Thoracic aorta (tissue), 2 donors: Measurements from ENCODE around the gene TMEM80. TPM values are rescaled to one million over a fixed set of nuclear protein-coding genes. Genes with fewer than 3 reads are reported as not detected.

Experiments used
- ATAC-seq: fragments of 150-250 bp; one replicate; pipeline ENCODE4 v1.8.0; 2017; ENCODE audit warnings: low read depth; ENCODE audit not compliant: insufficient number of reproducible peaks, low FRiP score
- DNase-seq: peaks from one replicate; pipeline ENCODE4 v3.0.0-alpha.2; 2020; ENCODE audit warnings: low spot score
- H3K27ac ChIP-seq, 2 donors: fragments of 200-600 bp; sonication (generic); 1 replicate in 1 of 2; 2 replicates in 1 of 2; pipeline ENCODE4 v1.5.1; 2016; ENCODE audit warnings: mild to moderate bottlenecking in 2 of 2, moderate library complexity in 2 of 2
- H3K27me3 ChIP-seq: fragments of 200-600 bp; sonication (generic); replicated peaks from 2 replicates; pipeline ENCODE4 v1.6.0; 2016; ENCODE audit warnings: mild to moderate bottlenecking; ENCODE audit not compliant: insufficient read depth
- H3K36me3 ChIP-seq: fragments of 200-600 bp; sonication (generic); one replicate; pipeline ENCODE4 v1.5.1; 2016
- H3K4me1 ChIP-seq, 2 donors: fragments of 200-600 bp; sonication (generic); 1 replicate in 1 of 2; 2 replicates in 1 of 2; pipeline versions ENCODE4 v1.5.1 to v1.6.0; 2016; ENCODE audit warnings: low read depth in 2 of 2, mild to moderate bottlenecking in 1 of 2; ENCODE audit not compliant: control insufficient read depth in 1 of 2
- H3K4me3 ChIP-seq: fragments of 200-600 bp; sonication (generic); 2 replicates; pipeline ENCODE4 v1.5.1; 2016; ENCODE audit warnings: mild to moderate bottlenecking
- H3K9me3 ChIP-seq: fragments of 200-600 bp; sonication (generic); 2 replicates; pipeline ENCODE4 v1.5.1; 2016
- CTCF ChIP-seq: fragments of 200-600 bp; sonication (generic); IDR thresholded peaks from one replicate; pipeline ENCODE4 v1.5.1; 2019; ENCODE audit warnings: antibody characterized with exemption
- total RNA-seq, 2 donors: library from RNA; depleted of rRNA; stranded (reverse); fragments of >200 nt; gene quantifications; one replicate each; pipeline versions ENCODE4 v1.1.0 to v1.2.3, GENCODE V29; 2016

TMEM80 gene
- total RNA-seq, 2 donors from 2014 or later: 22.4 to 22.5 TPM

GRCh38 chr11:697811-698311 lies 2.2 kb downstream of the TMEM80 start:
- DNase-seq (no peak), ATAC-seq (no peak)
- no peak for TF ChIP-seq CTCF
- no peaks in the 10 kb centered on the region for H3K27me3 ChIP-seq
- H3K9me3 ChIP-seq: no peaks in the 10 kb centered on the region
- H3K4me1 ChIP-seq: peaks cover 28 to 48% of the 10 kb centered on the region in 2 donors
- peaks cover 8% of the 10 kb centered on the region for H3K36me3 ChIP-seq
- H3K4me3 ChIP-seq: peak overlapping the region; percentile 97
- peak overlapping the region; percentile 70 to 99 for H3K27ac ChIP-seq

DNA sequence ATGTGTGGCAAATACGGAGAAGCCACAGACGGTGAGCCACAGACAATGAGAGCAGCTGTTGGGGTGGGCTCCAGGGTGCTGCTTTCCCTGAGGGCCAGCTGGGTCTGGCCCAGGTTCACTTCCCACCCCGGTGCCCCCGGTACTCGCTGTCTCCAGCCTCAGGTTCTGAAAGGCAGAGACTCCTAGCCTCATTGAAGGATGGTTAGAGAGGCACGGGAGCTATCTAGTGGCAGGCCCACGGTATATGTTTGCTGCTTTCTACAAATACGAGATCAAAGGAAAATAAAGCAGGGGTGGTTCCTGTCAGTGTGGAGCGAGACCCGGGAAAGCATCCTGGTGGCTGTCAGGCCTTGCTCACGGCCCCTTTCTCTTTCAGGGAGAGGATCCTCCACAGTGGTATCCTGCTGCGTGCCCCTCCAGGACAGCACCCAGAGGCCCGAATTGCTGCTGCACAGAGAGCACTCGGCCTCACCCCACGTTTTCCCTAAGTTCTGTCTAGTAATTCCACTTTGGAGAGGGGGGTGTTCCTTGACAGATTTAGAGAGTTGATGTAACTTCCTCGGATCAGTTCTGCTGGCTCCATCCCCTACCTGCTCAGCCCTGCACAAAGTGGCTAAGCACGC lies 3.0 kb downstream of the TMEM80 start:
- peak overlapping the region in 1 of 2 donors; percentile 99 for H3K27ac ChIP-seq
- H3K9me3 ChIP-seq: no peaks in the 10 kb centered on the region
- ATAC-seq: no peak
- no peak for DNase-seq
- no peak overlapping the region for H3K4me3 ChIP-seq
- TF ChIP-seq CTCF: no peak
- H3K27me3 ChIP-seq: no peaks in the 10 kb centered on the region
- H3K36me3 ChIP-seq: peaks cover 8% of the 10 kb centered on the region
- peaks cover 31 to 48% of the 10 kb centered on the region in 2 donors for H3K4me1 ChIP-seq

DNA sequence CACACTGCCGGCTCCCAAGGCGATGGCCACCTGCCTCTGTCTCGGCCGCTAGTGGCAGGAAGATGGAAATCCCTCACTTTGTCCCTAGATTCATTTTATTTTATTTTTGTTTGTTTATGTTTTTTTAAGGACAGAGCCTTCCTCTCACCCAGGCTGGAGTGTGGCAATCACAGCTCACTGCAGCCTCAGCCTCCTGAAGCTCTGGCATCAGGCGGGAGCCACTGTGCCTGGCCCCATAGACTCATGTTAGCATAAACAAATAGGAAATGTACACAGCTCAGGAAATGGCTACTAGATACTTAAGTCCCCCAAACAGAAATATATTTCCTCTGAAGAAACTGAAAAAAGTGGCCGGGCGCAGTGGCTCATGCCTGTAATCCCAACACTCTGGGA lies 3.5 kb downstream of the TMEM80 start:
- ATAC-seq (no peak), DNase-seq (no peak)
- no peaks in the 10 kb centered on the region for H3K27me3 ChIP-seq
- H3K4me1 ChIP-seq: peaks cover 28 to 45% of the 10 kb centered on the region in 2 donors
- TF ChIP-seq CTCF: no peak
- peak overlapping the region in 1 of 2 donors; percentile 99 for H3K27ac ChIP-seq
- H3K36me3 ChIP-seq: peaks cover 8% of the 10 kb centered on the region
- no peak overlapping the region for H3K4me3 ChIP-seq
- H3K9me3 ChIP-seq: no peaks in the 10 kb centered on the region

GRCh38 chr11:699753-700152 lies 4.1 kb downstream of the TMEM80 start:
- H3K9me3 ChIP-seq: no peaks in the 10 kb centered on the region
- no peak for ATAC-seq
- peak overlapping the region in 1 of 2 donors; percentile 99 for H3K27ac ChIP-seq
- no peak for TF ChIP-seq CTCF
- H3K36me3 ChIP-seq: peaks cover 8% of the 10 kb centered on the region
- H3K4me1 ChIP-seq: peaks cover 25 to 49% of the 10 kb centered on the region in 2 donors
- no peaks in the 10 kb centered on the region for H3K27me3 ChIP-seq
- H3K4me3 ChIP-seq: no peak overlapping the region
- DNase-seq: no peak

GRCh38 chr11:701741-702461 lies 6.3 kb downstream of the TMEM80 start:
- no peak for ATAC-seq
- TF ChIP-seq CTCF: no peak
- Histone ChIP-seq H3K4me1 (peaks cover 27 to 62% of the 10 kb centered on the region in 2 donors), H3K27ac (peak overlapping the region in 1 of 2 donors; percentile 95), H3K4me3 (no peak overlapping the region), H3K27me3 (no peaks in the 10 kb centered on the region), H3K9me3 (no peaks in the 10 kb centered on the region), H3K36me3 (peaks cover 8% of the 10 kb centered on the region)
- no peak for DNase-seq
